Liver (tissue), 9 donors: ENCODE results near the gene IRAK1. TPM values are rescaled to one million over a fixed set of nuclear protein-coding genes. Genes with fewer than 3 reads are reported as not detected.

Experiments used
- DNase-seq: peaks from one replicate; pipeline ENCODE4 v3.0.0-alpha.2; 2017; ENCODE audit warnings: low spot score
- H3K27ac ChIP-seq, 2 donors: one replicate each; pipeline ENCODE4 v1.7.0; 2013; ENCODE audit warnings: inconsistent platforms in 2 of 2, low read length in 2 of 2, control low read depth in 1 of 2, low read depth in 1 of 2, mild to moderate bottlenecking in 1 of 2
- H3K27me3 ChIP-seq, 4 donors: one replicate each; pipeline versions ENCODE4 v1.6.1 to v1.7.0; 2013; ENCODE audit warnings: low read length in 3 of 4, inconsistent platforms in 1 of 4, mild to moderate bottlenecking in 1 of 4, moderate library complexity in 1 of 4; ENCODE audit not compliant: control insufficient read depth in 4 of 4, insufficient read depth in 4 of 4
- H3K36me3 ChIP-seq, 4 donors: one replicate each; pipeline versions ENCODE4 v1.6.1 to v1.7.0; 2013; ENCODE audit warnings: low read length in 3 of 4, mild to moderate bottlenecking in 3 of 4, low read depth in 1 of 4, moderate library complexity in 1 of 4; ENCODE audit not compliant: control insufficient read depth in 4 of 4, insufficient read depth in 3 of 4
- H3K4me1 ChIP-seq, 4 donors: one replicate each; pipeline versions ENCODE4 v1.6.1 to v1.7.0; 2013; ENCODE audit warnings: low read length in 3 of 4, mild to moderate bottlenecking in 3 of 4, moderate library complexity in 1 of 4; ENCODE audit not compliant: control insufficient read depth in 4 of 4, insufficient read depth in 4 of 4
- H3K4me3 ChIP-seq, 3 donors: one replicate each; pipeline versions ENCODE4 v1.6.1 to v1.7.0; 2013; ENCODE audit warnings: low read length in 3 of 3, control low read depth in 1 of 3, low read depth in 1 of 3, mild to moderate bottlenecking in 1 of 3
- H3K9ac ChIP-seq, 2 donors: one replicate each; pipeline ENCODE4 v1.7.0; 2013; ENCODE audit warnings: low read length in 2 of 2, mild to moderate bottlenecking in 2 of 2, moderate library complexity in 2 of 2, control low read depth in 1 of 2, low read depth in 1 of 2
- H3K9me3 ChIP-seq, 4 donors: one replicate each; pipeline versions ENCODE4 v1.6.1 to v1.7.0; 2013; ENCODE audit warnings: low read length in 3 of 4; ENCODE audit not compliant: control insufficient read depth in 4 of 4
- ATF3 ChIP-seq: IDR thresholded peaks from 2 replicates; pipeline ENCODE4 v1.6.1; 2016; ENCODE audit warnings: antibody characterized with exemption
- CTCF ChIP-seq: fragments of 150-350 bp; IDR thresholded peaks from 2 replicates; pipeline ENCODE4 v1.5.1; 2017; ENCODE audit warnings: improper control_type of control experiment, low read depth, low read length; ENCODE audit not compliant: missing input control
- FOXA1 ChIP-seq: IDR thresholded peaks from 2 replicates; pipeline ENCODE4 v1.6.1; 2016; ENCODE audit warnings: antibody characterized with exemption
- FOXA2 ChIP-seq: IDR thresholded peaks from 2 replicates; pipeline ENCODE4 v1.6.1; 2016; ENCODE audit warnings: antibody characterized with exemption
- GABPA ChIP-seq, 2 donors: IDR thresholded peaks in 1 of 2; conservative IDR thresholded peaks in 1 of 2; 2 replicates each; pipeline ENCODE4 v1.6.1; 2016; ENCODE audit warnings: antibody characterized with exemption in 2 of 2, mild to moderate bottlenecking in 1 of 2, moderate library complexity in 1 of 2
- HNF4G ChIP-seq: IDR thresholded peaks from 2 replicates; pipeline ENCODE4 v1.6.1; 2016; ENCODE audit warnings: antibody characterized with exemption
- REST ChIP-seq: IDR thresholded peaks from 2 replicates; pipeline ENCODE4 v1.6.1; 2016; ENCODE audit warnings: antibody characterized with exemption, mild to moderate bottlenecking
- RXRA ChIP-seq, 2 donors: IDR thresholded peaks; 2 replicates each; pipeline ENCODE4 v1.6.1; 2017 to 2018; ENCODE audit warnings: antibody characterized with exemption in 2 of 2, mild to moderate bottlenecking in 1 of 2
- SP1 ChIP-seq: IDR thresholded peaks from 2 replicates; pipeline ENCODE4 v1.6.1; 2018; ENCODE audit warnings: antibody characterized with exemption, mild to moderate bottlenecking
- TAF1 ChIP-seq: conservative IDR thresholded peaks from 2 replicates; pipeline ENCODE4 v1.6.1; 2016; ENCODE audit warnings: antibody characterized with exemption, mild to moderate bottlenecking
- YY1 ChIP-seq: IDR thresholded peaks from 2 replicates; pipeline ENCODE4 v1.6.1; 2016; ENCODE audit warnings: antibody characterized with exemption, mild to moderate bottlenecking
- WGBS: extraction: QIAGEN DNeasy Blood & Tissue Kit; methylation state at CpG from one replicate; pipeline ENCODE4 v1.1.7; 2013; 5-methylcytosine and 5-hydroxymethylcytosine counted together
- polyA plus RNA-seq, 2 donors: library from polyadenylated mRNA; stranded (reverse) in 1 of 2; unstranded in 1 of 2; fragments of 200-250 nt in 1 of 2; fragments of >200 nt in 1 of 2; fragmentation: Nextera tagmentation in 1 of 2; extraction: Ambion mirVana in 1 of 2; gene quantifications; one replicate each; pipeline versions ENCODE4 v1.2.1 to v1.2.3, GENCODE V29; 2013 to 2015
- total RNA-seq, 2 donors: library from RNA; depleted of rRNA; stranded (reverse); fragments of >200 nt; gene quantifications; one replicate each; pipeline ENCODE4 v1.2.3, GENCODE V29; 2014
- donor health status: healthy.
- donor health status: healthy.
- donor health status: healthy.
- donor health status: healthy.
- donor health status: healthy.

Gene IRAK1
- total and polyA plus RNA-seq, 4 donors: 17.6 to 55.8 (median 27.4) TPM

GRCh38 chrX:154027022-154027402 lies 7.3 kb upstream of the IRAK1 start:
- Histone ChIP-seq H3K4me1 (peaks cover 5 to 19% (median 15%) of the 10 kb centered on the region in 4 donors), H3K27ac (no peak overlapping the region), H3K4me3 (no peak overlapping the region), H3K36me3 (peaks cover 4 to 12% (median 4%) of the 10 kb centered on the region in 4 donors), H3K9me3 (no peaks in the 10 kb centered on the region), H3K9ac (no peak overlapping the region), H3K27me3 (no peaks in the 10 kb centered on the region)
- no peak for TF ChIP-seq FOXA1
- no peak for TF ChIP-seq RXRA (IDR thresholded peaks at IDR 0.05)
- no peak for TF ChIP-seq REST
- no peak for TF ChIP-seq SP1
- no peak for TF ChIP-seq YY1
- TF ChIP-seq FOXA2: no peak
- no peak for TF ChIP-seq ATF3
- no peak for DNase-seq
- WGBS: 74% methylated on average over 6 of the region's 6 CpGs

GRCh38 chrX:154026136-154027021 lies 6.7 kb upstream of the IRAK1 start:
- no peak overlapping the region for H3K4me3 ChIP-seq
- no peak overlapping the region for H3K9ac ChIP-seq
- 96% methylated on average over 21 of the region's 21 CpGs for WGBS
- no peaks in the 10 kb centered on the region for H3K9me3 ChIP-seq
- H3K27me3 ChIP-seq: no peaks in the 10 kb centered on the region
- no peak overlapping the region for H3K27ac ChIP-seq
- no peak for DNase-seq
- peaks cover 4 to 6% (median 4%) of the 10 kb centered on the region in 4 donors for H3K36me3 ChIP-seq
- peaks cover 5 to 19% (median 15%) of the 10 kb centered on the region in 4 donors for H3K4me1 ChIP-seq
- TF ChIP-seq REST (no peak), TAF1 (no peak), SP1 (no peak), HNF4G (no peak), CTCF (no peak), GABPA (IDR thresholded peaks at IDR 0.05 in 1 of 2, conservative IDR thresholded peaks at IDR 0.05 in 1 of 2) (no peak)
